ENCODE measurements around the gene LRRC34. TPM values are rescaled to one million over a fixed set of nuclear protein-coding genes. Genes with fewer than 3 reads are reported as not detected.

LRRC34 gene
- total RNA-seq, 1 experiment from 2014 or later, result not detected

GRCh38 chr3:169822983-169823382 lies 10.3 kb upstream of the LRRC34 start:
- no peak for DNase-seq (ENCODE audit: unreplicated experiment)
- ChIA-PET POLR2A (no interaction called here), CTCF (interaction anchor here (1.1 kb wide), 1 partner anchor 17 kb away, joined by 3 read pairs; no protein-coding TSS in a partner anchor)
- no peaks in the 10 kb centered on the region for H3K9me3 Mint-ChIP-seq (ENCODE audit: unreplicated experiment)
- no peak for TF ChIP-seq CTCF (IDR thresholded peaks at IDR 0.05; ENCODE audit: unreplicated experiment)
- H3K36me3 Mint-ChIP-seq (ENCODE audit: insufficient read depth, unreplicated experiment), result no peaks in the 10 kb centered on the region
- H3K27ac Mint-ChIP-seq (ENCODE audit: low read depth, unreplicated experiment), result no peak overlapping the region
- H3K4me1 Mint-ChIP-seq (ENCODE audit: insufficient read depth, unreplicated experiment), result no peaks in the 10 kb centered on the region
- no TSS peak for BruUV-seq (replicated peaks)
- H3K4me3 Mint-ChIP-seq (ENCODE audit: unreplicated experiment), result no peak overlapping the region
- intact Hi-C loops (cut with micrococcal nuclease), result no loop called here
- H3K27me3 Mint-ChIP-seq (ENCODE audit: insufficient read depth, unreplicated experiment), result no peaks in the 10 kb centered on the region

DNA sequence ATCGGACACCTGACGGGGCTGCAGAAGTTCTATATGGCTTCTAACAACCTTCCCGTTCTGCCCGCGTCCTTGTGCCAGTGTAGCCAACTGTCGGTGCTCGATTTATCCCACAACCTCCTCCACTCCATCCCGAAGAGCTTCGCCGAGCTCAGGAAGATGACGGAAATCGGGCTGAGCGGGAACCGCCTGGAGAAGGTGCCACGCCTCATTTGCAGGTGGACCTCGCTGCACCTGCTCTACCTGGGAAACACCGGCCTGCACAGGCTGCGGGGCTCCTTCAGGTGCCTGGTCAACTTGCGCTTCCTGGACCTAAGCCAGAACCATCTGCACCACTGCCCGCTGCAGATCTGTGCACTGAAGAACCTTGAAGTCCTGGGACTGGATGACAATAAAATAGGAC lies 9.8 kb upstream of the LRRC34 start:
- Mint-ChIP-seq H3K27ac (ENCODE audit: low read depth, unreplicated experiment) (no peak overlapping the region), H3K36me3 (ENCODE audit: insufficient read depth, unreplicated experiment) (no peaks in the 10 kb centered on the region), H3K4me1 (ENCODE audit: insufficient read depth, unreplicated experiment) (no peaks in the 10 kb centered on the region), H3K27me3 (ENCODE audit: insufficient read depth, unreplicated experiment) (no peaks in the 10 kb centered on the region), H3K4me3 (ENCODE audit: unreplicated experiment) (no peak overlapping the region), H3K9me3 (ENCODE audit: unreplicated experiment) (no peaks in the 10 kb centered on the region)
- BruUV-seq (replicated peaks), result no TSS peak
- POLR2A ChIA-PET, result no interaction called here
- intact Hi-C loops (cut with micrococcal nuclease), result no loop called here
- DNase-seq (ENCODE audit: unreplicated experiment), result no peak
- CTCF ChIA-PET, result interaction anchor here (0.6 to 1.1 kb wide), 2 partner anchors 17 to 463 kb away, joined by 3 read pairs; no protein-coding TSS in a partner anchor
- TF ChIP-seq CTCF (IDR thresholded peaks at IDR 0.05; ENCODE audit: unreplicated experiment), result no peak

DNA sequence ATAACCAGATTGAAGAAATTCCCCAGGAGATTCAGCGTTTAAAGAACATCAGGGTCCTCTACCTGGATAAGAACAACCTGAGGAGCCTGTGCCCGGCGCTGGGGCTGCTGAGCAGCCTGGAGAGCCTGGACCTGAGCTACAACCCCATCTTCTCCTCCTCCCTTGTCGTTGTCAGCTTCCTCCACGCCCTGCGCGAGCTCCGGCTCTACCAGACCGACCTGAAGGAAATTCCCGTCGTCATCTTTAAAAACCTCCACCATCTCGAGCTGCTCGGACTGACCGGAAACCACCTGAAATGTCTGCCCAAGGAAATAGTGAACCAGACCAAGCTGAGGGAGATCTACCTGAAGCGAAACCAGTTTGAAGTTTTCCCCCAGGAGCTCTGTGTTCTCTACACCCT lies 9.4 kb upstream of the LRRC34 start:
- DNase-seq (ENCODE audit: unreplicated experiment), result no peak
- Mint-ChIP-seq H3K27me3 (ENCODE audit: insufficient read depth, unreplicated experiment) (no peaks in the 10 kb centered on the region), H3K4me3 (ENCODE audit: unreplicated experiment) (no peak overlapping the region), H3K4me1 (ENCODE audit: insufficient read depth, unreplicated experiment) (no peaks in the 10 kb centered on the region), H3K9me3 (ENCODE audit: unreplicated experiment) (no peaks in the 10 kb centered on the region), H3K27ac (ENCODE audit: low read depth, unreplicated experiment) (no peak overlapping the region), H3K36me3 (ENCODE audit: insufficient read depth, unreplicated experiment) (no peaks in the 10 kb centered on the region)
- POLR2A ChIA-PET, result no interaction called here
- CTCF ChIA-PET, result interaction anchor here (0.6 kb wide), 2 partner anchors 241 to 463 kb away, joined by 3 to 5 read pairs; no protein-coding TSS in a partner anchor
- no TSS peak for BruUV-seq (replicated peaks)
- TF ChIP-seq CTCF (IDR thresholded peaks at IDR 0.05; ENCODE audit: unreplicated experiment), result no peak
- intact Hi-C loops (cut with micrococcal nuclease), result no loop called here

DNA sequence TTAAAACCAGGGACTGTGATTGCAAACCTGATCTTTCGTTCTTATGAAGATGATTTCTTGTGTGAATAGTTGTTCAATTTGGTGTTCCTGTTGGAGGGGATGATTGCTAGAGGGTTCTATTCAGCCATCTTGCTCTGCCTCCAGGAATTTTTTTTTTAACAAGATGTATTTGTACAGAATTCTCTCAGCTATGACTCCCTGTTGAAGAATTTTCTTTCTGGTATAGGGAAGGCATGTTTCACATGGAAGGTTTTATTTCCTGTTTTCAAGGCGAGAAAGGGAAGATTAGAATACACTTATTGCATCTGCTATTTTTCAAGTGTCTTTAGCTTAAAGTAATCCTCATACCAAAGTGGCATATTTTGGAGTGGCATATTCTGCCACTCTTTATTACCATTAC lies 5.6 kb upstream of the LRRC34 start:
- H3K4me3 Mint-ChIP-seq (ENCODE audit: unreplicated experiment), result no peak overlapping the region

More for the DNA sequence above, 5.6 kb upstream of the LRRC34 start:
- ChIA-PET POLR2A (no interaction called here), CTCF (interaction anchor here (0.6 kb wide), 1 partner anchor 605 kb away, joined by 3 read pairs; no protein-coding TSS in a partner anchor)
- Mint-ChIP-seq H3K9me3 (ENCODE audit: unreplicated experiment) (peaks cover 10% of the 10 kb centered on the region), H3K27me3 (ENCODE audit: insufficient read depth, unreplicated experiment) (no peaks in the 10 kb centered on the region), H3K27ac (ENCODE audit: low read depth, unreplicated experiment) (no peak overlapping the region), H3K4me1 (ENCODE audit: insufficient read depth, unreplicated experiment) (peaks cover 5% of the 10 kb centered on the region), H3K36me3 (ENCODE audit: insufficient read depth, unreplicated experiment) (no peaks in the 10 kb centered on the region)
- intact Hi-C loops (cut with micrococcal nuclease), result no loop called here
- DNase-seq (ENCODE audit: unreplicated experiment), result no peak
- no TSS peak for BruUV-seq (replicated peaks)
- no peak for TF ChIP-seq CTCF (IDR thresholded peaks at IDR 0.05; ENCODE audit: unreplicated experiment)
